ENCODE measurements around the gene GFRA1. TPM values are rescaled to one million over a fixed set of nuclear protein-coding genes. Genes with fewer than 3 reads are reported as not detected.

GFRA1 gene
- total and polyA plus RNA-seq, 2 of the 4 experiments (the other 2 are of a cell fraction) = 9.1 to 9.3 TPM

DNA sequence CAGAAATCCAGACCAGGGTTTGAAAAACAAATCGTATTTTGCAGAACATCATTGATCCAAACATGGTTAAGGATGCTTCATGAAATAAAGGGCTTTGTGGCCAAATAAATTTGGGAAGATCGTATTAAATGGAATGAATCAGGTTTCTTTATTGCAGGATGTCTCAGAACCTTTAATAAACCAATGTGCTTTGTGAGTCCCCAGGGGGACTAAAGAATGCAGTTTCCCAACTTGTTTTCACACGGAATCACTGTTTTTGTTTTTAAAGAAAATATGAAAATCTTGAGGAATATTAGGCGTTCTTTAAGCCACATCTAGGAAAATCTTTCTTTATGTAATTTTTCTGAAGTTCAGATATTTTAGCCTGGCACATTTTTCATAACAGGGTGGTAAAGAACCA lies 34.4 kb upstream of the GFRA1 start:
- POLR2A ChIA-PET (ENCODE audit: unreplicated experiment) = no interaction called here
- H3K4me2 ChIP-seq (ENCODE audit: low read depth, low read length) = no peak overlapping the region

More for the DNA sequence above, 34.4 kb upstream of the GFRA1 start:
- no CpG with 5 or more reads among the region's 4 CpGs for WGBS, 2 experiments (ENCODE audit: extremely low coverage in 2 of 2, insufficient read length in 1 of 2)
- Histone ChIP-seq H3K9me1 (ENCODE audit: insufficient read depth, low read length) (no peaks in the 10 kb centered on the region), H3K4me1 (ENCODE audit: control insufficient read depth, insufficient read depth, low read length) (no peaks in the 10 kb centered on the region), H2AK5ac (ENCODE audit: low read depth, low read length) (no peak overlapping the region), H4K91ac (ENCODE audit: insufficient read depth, low read depth, low read length) (no peak overlapping the region), H2BK120ac (ENCODE audit: low read depth, low read length) (no peak overlapping the region), H2BK15ac (ENCODE audit: low read depth, low read length) (no peak overlapping the region), H4K8ac (ENCODE audit: low read depth in 2 of 2, low read length in 2 of 2) (no peak overlapping the region), H2BK5ac (ENCODE audit: low read depth, low read length, poor library complexity, severe bottlenecking) (no peak overlapping the region), H4K20me1 (ENCODE audit: insufficient read depth, low read length) (no peaks in the 10 kb centered on the region), H4K5ac (ENCODE audit: low read depth, low read length) (no peak overlapping the region), H3K27ac (ENCODE audit: insufficient read depth, low read length) (no peak overlapping the region), H3K23ac (ENCODE audit: low read depth, low read length) (no peak overlapping the region), H3K9me3 (ENCODE audit: control insufficient read depth, insufficient read depth, low read length) (no peaks in the 10 kb centered on the region), H2BK20ac (ENCODE audit: low read depth, low read length) (no peak overlapping the region), H2AK9ac (replicated peaks; ENCODE audit: low read depth, low read length, poor library complexity) (no peak overlapping the region), H3K4ac (ENCODE audit: low read depth, low read length) (no peak overlapping the region), H2AFZ (replicated peaks; ENCODE audit: low read length, poor library complexity) (no peak overlapping the region), H3K79me1 (ENCODE audit: low read depth in 1 of 2, low read length in 2 of 2) (no peaks in the 10 kb centered on the region), H3K14ac (replicated peaks; ENCODE audit: low read depth, low read length) (no peak overlapping the region), H3K27me3 (ENCODE audit: control insufficient read depth, insufficient read depth, low read length) (no peaks in the 10 kb centered on the region), H3K4me3 (ENCODE audit: insufficient read depth, low read depth, low read length) (no peak overlapping the region), H3K56ac (ENCODE audit: extremely low read depth, insufficient read depth, low read length) (no peak overlapping the region), H3K36me3 (ENCODE audit: control insufficient read depth, insufficient read depth, low read length) (no peaks in the 10 kb centered on the region), H3K9ac (ENCODE audit: low read depth, low read length) (no peak overlapping the region), H3K18ac (ENCODE audit: low read depth, low read length) (no peak overlapping the region)
- TF ChIP-seq NFE2L2 (IDR thresholded peaks at IDR 0.05; ENCODE audit: low read depth, low read length) (no peak), BHLHE40 (IDR thresholded peaks at IDR 0.05; ENCODE audit: low read depth, low read length) (no peak)
- TF ChIP-seq, protein P1, sequence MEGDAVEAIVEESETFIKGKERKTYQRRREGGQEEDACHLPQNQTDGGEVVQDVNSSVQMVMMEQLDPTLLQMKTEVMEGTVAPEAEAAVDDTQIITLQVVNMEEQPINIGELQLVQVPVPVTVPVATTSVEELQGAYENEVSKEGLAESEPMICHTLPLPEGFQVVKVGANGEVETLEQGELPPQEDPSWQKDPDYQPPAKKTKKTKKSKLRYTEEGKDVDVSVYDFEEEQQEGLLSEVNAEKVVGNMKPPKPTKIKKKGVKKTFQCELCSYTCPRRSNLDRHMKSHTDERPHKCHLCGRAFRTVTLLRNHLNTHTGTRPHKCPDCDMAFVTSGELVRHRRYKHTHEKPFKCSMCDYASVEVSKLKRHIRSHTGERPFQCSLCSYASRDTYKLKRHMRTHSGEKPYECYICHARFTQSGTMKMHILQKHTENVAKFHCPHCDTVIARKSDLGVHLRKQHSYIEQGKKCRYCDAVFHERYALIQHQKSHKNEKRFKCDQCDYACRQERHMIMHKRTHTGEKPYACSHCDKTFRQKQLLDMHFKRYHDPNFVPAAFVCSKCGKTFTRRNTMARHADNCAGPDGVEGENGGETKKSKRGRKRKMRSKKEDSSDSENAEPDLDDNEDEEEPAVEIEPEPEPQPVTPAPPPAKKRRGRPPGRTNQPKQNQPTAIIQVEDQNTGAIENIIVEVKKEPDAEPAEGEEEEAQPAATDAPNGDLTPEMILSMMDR (conservative IDR thresholded peaks at IDR 0.05; ENCODE audit: low read depth, low read length) = no peak
- in situ Hi-C loops (cut with MboI; ENCODE audit: low sequenced_read_pairs) (no loop called here), intact Hi-C loops (cut with micrococcal nuclease) (no loop called here), dilution Hi-C loops (cut with HindIII; ENCODE audit: low sequenced_read_pairs, unreplicated experiment) (no loop called here)
- ATAC-seq (ENCODE audit: low read depth) = no peak
- BruUV-seq (replicated peaks) = no TSS peak
- no peak for DNase-seq
- CTCF ChIA-PET = no interaction called here
